Epithelial cell of proximal tubule (primary cell): ENCODE data around the gene CFAP91. TPM values are rescaled to one million over a fixed set of nuclear protein-coding genes. Genes with fewer than 3 reads are reported as not detected.
"Not testable (repeated sequence)": the region's sequence is repeated elsewhere in the genome, so short reads cannot be mapped to it uniquely, and the experiment has no call there.

Experiments used
- DNase-seq: peaks from one replicate; pipeline ENCODE4 v3.0.0-alpha.2; 2011; ENCODE audit warnings: low read depth
- H3K4me3 ChIP-seq: 2 replicates; pipeline ENCODE4 v1.5.1; 2011; ENCODE audit warnings: low read depth, mild to moderate bottlenecking, low read length
- total RNA-seq: library from RNA; depleted of rRNA; stranded (reverse); fragments of >200 nt; gene quantifications from 2 replicates; pipeline ENCODE4 v1.2.3, GENCODE V29; 2015
- TF ChIP-seq, protein P1 (sequence below): conservative IDR thresholded peaks from 2 replicates; pipeline ENCODE4 v1.5.1; 2012; ENCODE audit warnings: low read depth, mild to moderate bottlenecking, low read length

Gene CFAP91
- total RNA-seq, 1 donor from 2014 or later = 2.2 TPM

DNA sequence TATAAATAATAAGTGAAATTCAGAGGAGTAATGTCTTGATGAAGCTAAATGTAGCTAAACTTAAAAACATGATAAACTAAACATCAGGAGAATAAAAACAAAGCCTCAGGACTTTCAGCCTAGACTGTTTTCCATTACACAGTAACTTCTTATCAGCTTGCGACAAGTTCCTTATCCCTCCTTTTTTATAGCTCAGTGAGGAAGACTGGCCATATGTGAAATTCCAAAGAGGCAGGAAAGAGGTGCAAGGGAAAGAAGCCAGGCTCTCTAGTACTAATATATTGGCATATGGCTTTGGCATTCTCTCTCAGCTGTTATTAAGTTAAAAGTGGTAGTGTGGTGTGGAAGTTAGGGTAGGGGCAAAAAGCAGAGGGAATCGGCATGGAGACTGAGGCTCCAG lies 30.0 kb upstream of the CFAP91 start:
- TF ChIP-seq, protein P1, sequence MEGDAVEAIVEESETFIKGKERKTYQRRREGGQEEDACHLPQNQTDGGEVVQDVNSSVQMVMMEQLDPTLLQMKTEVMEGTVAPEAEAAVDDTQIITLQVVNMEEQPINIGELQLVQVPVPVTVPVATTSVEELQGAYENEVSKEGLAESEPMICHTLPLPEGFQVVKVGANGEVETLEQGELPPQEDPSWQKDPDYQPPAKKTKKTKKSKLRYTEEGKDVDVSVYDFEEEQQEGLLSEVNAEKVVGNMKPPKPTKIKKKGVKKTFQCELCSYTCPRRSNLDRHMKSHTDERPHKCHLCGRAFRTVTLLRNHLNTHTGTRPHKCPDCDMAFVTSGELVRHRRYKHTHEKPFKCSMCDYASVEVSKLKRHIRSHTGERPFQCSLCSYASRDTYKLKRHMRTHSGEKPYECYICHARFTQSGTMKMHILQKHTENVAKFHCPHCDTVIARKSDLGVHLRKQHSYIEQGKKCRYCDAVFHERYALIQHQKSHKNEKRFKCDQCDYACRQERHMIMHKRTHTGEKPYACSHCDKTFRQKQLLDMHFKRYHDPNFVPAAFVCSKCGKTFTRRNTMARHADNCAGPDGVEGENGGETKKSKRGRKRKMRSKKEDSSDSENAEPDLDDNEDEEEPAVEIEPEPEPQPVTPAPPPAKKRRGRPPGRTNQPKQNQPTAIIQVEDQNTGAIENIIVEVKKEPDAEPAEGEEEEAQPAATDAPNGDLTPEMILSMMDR = no peak

DNA sequence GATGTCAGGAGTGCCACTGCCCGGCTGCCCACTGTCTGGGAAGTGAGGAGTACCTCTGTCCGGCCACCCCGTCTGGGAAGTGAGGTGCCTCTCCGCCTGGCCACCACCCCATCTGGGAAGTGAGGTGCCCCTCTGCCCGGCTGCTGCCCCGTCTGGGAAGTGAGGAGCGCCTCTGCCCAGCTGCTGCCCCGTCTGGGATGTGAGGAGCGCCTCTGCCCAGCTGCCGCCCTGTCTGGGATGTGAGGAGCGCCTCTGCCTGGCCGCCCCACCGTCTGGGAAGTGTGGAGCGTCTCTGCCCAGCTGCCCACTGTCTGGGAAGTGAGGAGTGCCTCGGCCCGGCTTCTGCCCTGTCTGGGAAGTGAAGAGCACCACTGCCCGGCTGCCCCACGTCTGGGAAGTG lies 28.9 kb upstream of the CFAP91 start:
- no peak for DNase-seq
- H3K4me3 ChIP-seq = no peak overlapping the region
- TF ChIP-seq, protein P1 = no peak

More for the DNA sequence above, 30.0 kb upstream of the CFAP91 start:
- no peak for DNase-seq
- no peak overlapping the region for H3K4me3 ChIP-seq

DNA sequence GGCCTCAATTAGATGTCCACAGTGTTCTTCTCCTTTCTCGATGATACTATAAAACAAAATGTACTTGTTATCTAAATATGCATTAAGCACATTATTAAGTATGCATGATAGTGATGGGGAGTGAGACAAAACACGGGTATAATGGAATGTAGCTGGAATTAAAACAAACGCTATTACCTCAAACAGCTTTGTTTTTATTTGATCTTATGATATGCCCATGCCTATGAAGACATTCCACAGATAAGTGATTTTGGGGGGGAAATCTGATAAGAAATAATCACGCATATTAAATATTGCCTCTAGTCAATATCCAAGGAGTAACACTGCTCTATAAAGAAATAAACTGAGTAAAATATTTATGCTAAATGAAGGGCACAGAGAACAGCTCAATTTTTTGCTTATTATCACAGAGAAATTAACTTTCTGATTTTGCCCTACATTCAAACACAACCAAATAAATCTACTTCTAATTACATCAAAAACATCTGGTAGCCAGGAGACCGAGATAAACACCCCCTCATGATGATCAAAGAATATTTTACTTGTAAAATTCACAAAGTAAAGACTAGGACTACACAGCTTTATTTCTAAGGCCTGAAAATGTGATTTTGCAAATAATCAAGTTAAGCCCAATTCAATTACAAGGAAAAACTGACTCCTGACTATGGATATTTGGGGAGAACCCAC lies 27.5 kb upstream of the CFAP91 start:
- peak overlapping the region; percentile 76 for H3K4me3 ChIP-seq
- no peak for DNase-seq
- TF ChIP-seq, protein P1 = no peak

DNA sequence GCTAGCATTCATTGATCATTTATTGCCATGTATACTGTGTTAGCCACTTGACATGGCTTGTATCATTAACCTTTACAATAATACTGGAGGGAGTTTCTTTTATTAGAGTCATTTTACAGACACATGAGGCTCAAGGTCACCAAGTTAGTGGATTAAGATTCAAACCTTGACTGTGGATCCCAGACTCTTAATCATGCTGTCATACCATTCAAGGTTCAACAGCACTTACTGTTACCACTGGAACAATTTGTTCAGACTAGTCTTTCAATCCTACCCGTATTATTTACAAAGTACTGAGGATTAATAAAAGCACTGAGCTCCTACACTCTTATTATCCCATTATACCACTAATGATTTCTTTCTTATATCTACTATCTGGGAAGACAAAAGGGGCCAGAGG lies 26.8 kb upstream of the CFAP91 start:
- H3K4me3 ChIP-seq = peak overlapping the region; percentile 76
- DNase-seq = no peak
- TF ChIP-seq, protein P1 = no peak

DNA sequence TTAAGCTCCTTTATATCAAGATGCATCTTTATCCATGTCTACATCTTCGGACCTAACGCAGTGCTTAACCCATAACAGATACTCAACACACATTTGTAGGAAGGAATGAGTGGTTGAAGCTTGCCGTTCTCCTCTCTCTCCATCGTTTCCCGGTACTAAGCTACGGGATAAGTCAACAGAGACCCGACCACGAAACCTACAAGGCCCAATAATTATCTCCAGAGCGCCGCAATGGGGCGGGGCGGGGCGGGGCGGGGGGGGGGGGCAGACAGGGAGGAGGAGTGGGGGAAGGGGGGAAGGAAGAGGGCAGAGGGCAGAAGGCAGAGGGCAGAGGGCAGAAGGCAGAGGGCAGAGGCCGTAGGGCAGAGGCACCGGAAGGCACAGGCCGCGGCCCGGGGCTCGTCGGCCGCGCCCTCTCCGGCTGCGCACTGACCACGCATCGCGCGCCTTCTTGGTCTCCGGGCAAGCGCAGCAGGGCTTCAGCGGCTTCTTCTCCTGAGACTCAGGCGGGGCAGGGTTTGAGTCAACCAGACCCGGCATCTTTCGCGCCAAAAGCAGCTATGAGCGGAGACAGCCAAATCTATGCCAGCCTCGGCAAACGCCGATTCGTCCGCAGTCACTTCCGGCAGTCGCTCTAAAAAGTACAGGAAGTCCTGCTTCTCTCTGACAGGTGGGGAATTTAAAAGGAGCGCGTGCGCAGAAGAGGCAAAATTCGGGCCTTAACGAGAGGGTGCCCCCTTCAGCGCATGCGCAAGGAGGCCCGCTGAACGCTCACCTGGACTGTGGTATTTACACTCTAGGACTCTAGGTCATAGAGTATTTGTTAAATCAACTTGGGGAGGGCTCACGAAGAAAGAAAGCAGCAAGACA lies 25.8 kb upstream of the CFAP91 start, which contains the start of gene COX17:
COX17 (minus strand) TSS at position 636 of the 870 bp plus-strand sequence; CDS start at position 540, 96 bp downstream.
- H3K4me3 ChIP-seq = peak within 1 kb of the TSS; percentile 76
- TF ChIP-seq, protein P1 = no peak
- DNase-seq = peak; percentile 73

DNA sequence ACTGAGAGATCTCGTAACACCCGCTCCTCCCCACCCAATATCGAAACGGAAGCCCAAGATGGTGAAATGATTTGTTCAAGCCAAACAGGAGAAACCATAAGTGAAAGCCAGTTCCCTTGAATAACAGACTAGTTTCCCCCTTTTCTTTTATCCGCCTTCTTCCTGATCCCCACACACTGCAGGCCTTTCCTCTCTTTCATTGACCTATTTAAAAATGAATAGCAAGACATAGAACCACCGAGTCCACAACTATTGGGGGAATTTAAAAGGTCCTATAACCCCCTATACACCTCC lies 25.2 kb upstream of the CFAP91 start:
- DNase-seq = no peak
- TF ChIP-seq, protein P1 = no peak
- H3K4me3 ChIP-seq = peak overlapping the region; percentile 76

DNA sequence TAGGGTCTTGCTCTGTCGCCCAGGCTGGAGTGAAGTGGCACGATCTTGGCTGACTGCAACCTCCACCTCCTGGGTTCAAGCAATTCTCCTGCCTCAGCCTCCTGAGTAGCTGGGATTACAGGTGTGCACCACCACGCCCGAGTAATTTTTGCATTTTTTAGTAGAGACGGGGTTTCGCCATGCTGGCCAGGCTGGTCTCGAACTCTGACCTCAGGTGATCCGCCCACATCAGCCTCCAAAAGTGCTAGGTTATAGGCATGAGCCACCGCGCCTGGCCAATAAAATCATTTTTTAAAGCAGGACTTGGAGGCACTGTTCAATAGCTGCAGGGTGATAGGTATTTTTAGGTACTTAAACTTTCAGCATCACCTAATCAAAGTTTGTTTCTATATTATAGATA lies 24.6 kb upstream of the CFAP91 start:
- DNase-seq, H3K4me3 ChIP-seq: not testable (repeated sequence)
